Astrocyte (in vitro differentiated cells and primary cell): ENCODE data around the gene ADH1C. TPM values are rescaled to one million over a fixed set of nuclear protein-coding genes. Genes with fewer than 3 reads are reported as not detected.

Experiments
- DNase-seq: peaks from one replicate; pipeline ENCODE4 v3.0.0-alpha.2; 2010; ENCODE audit warnings: low read depth
- FAIRE-seq: peaks from 2 replicates; lab custom pipeline; 2011; peaks lifted over from hg19 to GRCh38; lab: Jason Lieb, UNC
- H2AFZ ChIP-seq: 2 replicates; pipeline ENCODE4 v1.6.0; 2012; ENCODE audit warnings: low read depth, low read length, inconsistent platforms
- H3K27ac ChIP-seq: 2 replicates; pipeline ENCODE4 v1.5.1; 2011; ENCODE audit warnings: low read depth, low read length, inconsistent platforms
- H3K27me3 ChIP-seq: 2 replicates; pipeline ENCODE4 v1.6.0; 2011; ENCODE audit warnings: low read length, inconsistent platforms; ENCODE audit not compliant: insufficient read depth
- H3K36me3 ChIP-seq: 2 replicates; pipeline ENCODE4 v1.5.1; 2011; ENCODE audit warnings: low read length, inconsistent platforms; ENCODE audit not compliant: insufficient read depth
- H3K4me1 ChIP-seq: 2 replicates; pipeline ENCODE4 v1.5.1; 2011; ENCODE audit warnings: low read length, inconsistent platforms; ENCODE audit not compliant: insufficient read depth
- H3K4me2 ChIP-seq: 2 replicates; pipeline ENCODE4 v1.6.0; 2012; ENCODE audit warnings: low read length, inconsistent platforms
- H3K4me3 ChIP-seq: 2 replicates; pipeline ENCODE4 v1.5.1; 2011; ENCODE audit warnings: low read depth, mild to moderate bottlenecking, low read length, inconsistent platforms; ENCODE audit not compliant: insufficient read depth
- H3K79me2 ChIP-seq: 2 replicates; pipeline ENCODE4 v1.6.0; 2012; ENCODE audit warnings: mild to moderate bottlenecking, low read length, inconsistent platforms; ENCODE audit not compliant: insufficient read depth
- H3K9ac ChIP-seq: 2 replicates; pipeline ENCODE4 v1.6.0; 2012; ENCODE audit warnings: mild to moderate bottlenecking, low read length, inconsistent platforms
- H3K9me3 ChIP-seq: 2 replicates; pipeline ENCODE4 v1.5.1; 2012; ENCODE audit warnings: low read depth, mild to moderate bottlenecking, low read length, inconsistent platforms; ENCODE audit not compliant: insufficient read depth
- H4K20me1 ChIP-seq: 2 replicates; pipeline ENCODE4 v1.6.0; 2012; ENCODE audit warnings: low read length, inconsistent platforms; ENCODE audit not compliant: insufficient read depth
- H3K27ac Mint-ChIP-seq: one replicate; pipeline ENCODE4 v1.8.0; 2021; ENCODE audit warnings: mild to moderate bottlenecking, mixed read lengths; ENCODE audit not compliant: unreplicated experiment
- H3K27me3 Mint-ChIP-seq: one replicate; pipeline ENCODE4 v1.8.0; 2021; ENCODE audit warnings: low read depth, mixed read lengths; ENCODE audit not compliant: unreplicated experiment
- H3K36me3 Mint-ChIP-seq: one replicate; pipeline ENCODE4 v1.8.0; 2021; ENCODE audit warnings: low read depth, mixed read lengths; ENCODE audit not compliant: unreplicated experiment
- H3K4me1 Mint-ChIP-seq: one replicate; pipeline ENCODE4 v1.8.0; 2021; ENCODE audit warnings: low read depth, mixed read lengths; ENCODE audit not compliant: unreplicated experiment
- H3K4me3 Mint-ChIP-seq: one replicate; pipeline ENCODE4 v1.8.0; 2021; ENCODE audit warnings: mild to moderate bottlenecking, moderate library complexity, mixed read lengths; ENCODE audit not compliant: unreplicated experiment
- H3K9me3 Mint-ChIP-seq: one replicate; pipeline ENCODE4 v1.8.0; 2021; ENCODE audit warnings: mild to moderate bottlenecking, mixed read lengths; ENCODE audit not compliant: unreplicated experiment
- CTCF ChIP-seq: IDR thresholded peaks from 2 replicates; pipeline ENCODE4 v1.5.1; 2011; ENCODE audit warnings: low read depth, mild to moderate bottlenecking, inconsistent platforms, low read length, moderate library complexity; ENCODE audit not compliant: insufficient read depth
- EZH2 ChIP-seq: IDR thresholded peaks from 2 replicates; pipeline ENCODE4 v1.6.1; 2012; ENCODE audit warnings: mild to moderate bottlenecking, low read length, inconsistent platforms; ENCODE audit not compliant: insufficient read depth
- total RNA-seq: library from RNA; stranded (reverse); gene quantifications from 2 replicates; pipeline ENCODE4 v1.2.1, GENCODE V29; 2021

ADH1C gene
- total RNA-seq, 1 donor from 2014 or later: not detected

- H3K27ac Mint-ChIP-seq: no peak overlapping the region
- no peak overlapping the region for H2AFZ ChIP-seq
- H3K27me3 ChIP-seq: no peaks in the 10 kb centered on the region
- TF ChIP-seq EZH2: no peak
- no peak for TF ChIP-seq CTCF
- H3K27ac ChIP-seq: no peak overlapping the region
- H4K20me1 ChIP-seq: no peaks in the 10 kb centered on the region
- no peak overlapping the region for H3K4me3 Mint-ChIP-seq
- H3K9me3 Mint-ChIP-seq: no peaks in the 10 kb centered on the region
- no peaks in the 10 kb centered on the region for H3K4me1 ChIP-seq
- no peaks in the 10 kb centered on the region for H3K36me3 Mint-ChIP-seq
- H3K4me3 ChIP-seq: no peak overlapping the region
- H3K4me1 Mint-ChIP-seq: no peaks in the 10 kb centered on the region
- H3K79me2 ChIP-seq: no peaks in the 10 kb centered on the region
- DNase-seq (no peak), FAIRE-seq (no peak)
- no peaks in the 10 kb centered on the region for H3K9me3 ChIP-seq
- no peak overlapping the region for H3K4me2 ChIP-seq
- H3K9ac ChIP-seq: no peak overlapping the region
- no peaks in the 10 kb centered on the region for H3K27me3 Mint-ChIP-seq
- H3K36me3 ChIP-seq: no peaks in the 10 kb centered on the region
Observed at GRCh38 chr4:99317354-99317753, 35.2 kb downstream of the ADH1C start.

GRCh38 chr4:99315839-99316238 lies 36.7 kb downstream of the ADH1C start:
- H3K36me3 Mint-ChIP-seq: no peaks in the 10 kb centered on the region
- no peaks in the 10 kb centered on the region for H3K4me1 Mint-ChIP-seq
- H3K27ac Mint-ChIP-seq: no peak overlapping the region
- no peak overlapping the region for H3K4me3 Mint-ChIP-seq
- H3K9me3 Mint-ChIP-seq: no peaks in the 10 kb centered on the region
- Histone ChIP-seq H3K4me3 (no peak overlapping the region), H3K36me3 (no peaks in the 10 kb centered on the region), H3K27ac (no peak overlapping the region), H3K27me3 (no peaks in the 10 kb centered on the region), H3K9ac (no peak overlapping the region), H3K4me2 (no peak overlapping the region), H3K4me1 (no peaks in the 10 kb centered on the region), H3K9me3 (no peaks in the 10 kb centered on the region), H3K79me2 (no peaks in the 10 kb centered on the region), H4K20me1 (no peaks in the 10 kb centered on the region), H2AFZ (no peak overlapping the region)
- no peaks in the 10 kb centered on the region for H3K27me3 Mint-ChIP-seq
- TF ChIP-seq EZH2 (no peak), CTCF (no peak)
- FAIRE-seq (no peak), DNase-seq (no peak)

- no peak overlapping the region for H3K4me3 Mint-ChIP-seq
- Histone ChIP-seq H3K9me3 (no peaks in the 10 kb centered on the region), H3K27ac (no peak overlapping the region), H2AFZ (no peak overlapping the region), H3K4me2 (no peak overlapping the region), H4K20me1 (no peaks in the 10 kb centered on the region), H3K27me3 (no peaks in the 10 kb centered on the region), H3K4me3 (no peak overlapping the region), H3K4me1 (no peaks in the 10 kb centered on the region), H3K79me2 (no peaks in the 10 kb centered on the region), H3K36me3 (no peaks in the 10 kb centered on the region), H3K9ac (no peak overlapping the region)
- no peaks in the 10 kb centered on the region for H3K27me3 Mint-ChIP-seq
- H3K36me3 Mint-ChIP-seq: no peaks in the 10 kb centered on the region
- H3K27ac Mint-ChIP-seq: peak overlapping the region; percentile 10
- TF ChIP-seq CTCF (no peak), EZH2 (no peak)
- H3K9me3 Mint-ChIP-seq: no peaks in the 10 kb centered on the region
- no peaks in the 10 kb centered on the region for H3K4me1 Mint-ChIP-seq
- DNase-seq (no peak), FAIRE-seq (no peak)
Observed at GRCh38 chr4:99314211-99314610, 38.3 kb downstream of the ADH1C start.
